ENCODE results near the gene INPP4A.

INPP4A gene

DNA sequence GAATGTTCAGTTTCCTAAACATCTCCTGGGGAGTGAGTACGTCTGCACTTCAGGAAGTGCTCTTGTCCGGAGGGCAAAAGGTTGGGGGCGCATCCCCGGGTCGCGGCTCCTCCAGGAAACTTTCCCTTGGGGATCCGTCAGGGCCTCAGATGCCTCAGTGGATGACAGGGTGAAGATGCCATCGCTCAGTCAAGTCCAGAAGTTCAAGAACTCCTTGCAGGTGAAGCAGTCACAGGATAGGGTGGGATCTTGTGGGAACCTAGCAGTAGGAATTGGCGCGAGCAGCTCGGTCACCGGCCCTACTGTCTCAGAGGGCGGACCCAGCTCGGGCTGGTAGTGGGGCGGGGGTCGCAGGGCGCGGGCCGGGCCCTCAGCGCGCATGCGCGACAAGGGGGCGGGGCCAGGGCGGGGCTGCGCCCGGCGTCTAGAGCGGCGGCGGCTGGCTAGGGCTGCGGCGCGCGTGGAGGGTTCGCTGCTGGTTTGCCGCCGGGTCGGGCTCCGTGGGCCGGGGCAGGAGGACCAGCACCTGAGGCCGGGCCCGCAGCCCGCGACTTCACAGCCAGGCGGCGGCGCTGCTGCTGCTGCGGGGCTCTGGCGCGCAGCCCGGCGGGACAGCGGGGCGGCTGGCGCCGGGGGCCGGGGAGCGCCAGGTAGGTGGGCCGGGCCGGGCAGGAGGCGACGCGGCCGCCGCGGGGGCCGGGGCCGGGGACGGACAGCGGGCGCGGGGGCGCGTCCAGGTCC, at the start of gene INPP4A:
TSS of gene INPP4A (plus strand) at position 423 of the 741 bp plus-strand sequence. CDS start 75,191 bp downstream, outside the sequence.
- peak; percentile 93 for DNase-seq (ENCODE audit: low spot score)
- TF ChIP-seq CTCF (IDR thresholded peaks at IDR 0.05; ENCODE audit: extremely low read depth, missing control alignments): peak; percentile 18

GRCh38 chr2:98395977-98396376, 48.7 kb upstream of the INPP4A start:
- no peak for TF ChIP-seq CTCF (IDR thresholded peaks at IDR 0.05; ENCODE audit: extremely low read depth, missing control alignments)
- no peak for DNase-seq (ENCODE audit: low spot score)

DNA sequence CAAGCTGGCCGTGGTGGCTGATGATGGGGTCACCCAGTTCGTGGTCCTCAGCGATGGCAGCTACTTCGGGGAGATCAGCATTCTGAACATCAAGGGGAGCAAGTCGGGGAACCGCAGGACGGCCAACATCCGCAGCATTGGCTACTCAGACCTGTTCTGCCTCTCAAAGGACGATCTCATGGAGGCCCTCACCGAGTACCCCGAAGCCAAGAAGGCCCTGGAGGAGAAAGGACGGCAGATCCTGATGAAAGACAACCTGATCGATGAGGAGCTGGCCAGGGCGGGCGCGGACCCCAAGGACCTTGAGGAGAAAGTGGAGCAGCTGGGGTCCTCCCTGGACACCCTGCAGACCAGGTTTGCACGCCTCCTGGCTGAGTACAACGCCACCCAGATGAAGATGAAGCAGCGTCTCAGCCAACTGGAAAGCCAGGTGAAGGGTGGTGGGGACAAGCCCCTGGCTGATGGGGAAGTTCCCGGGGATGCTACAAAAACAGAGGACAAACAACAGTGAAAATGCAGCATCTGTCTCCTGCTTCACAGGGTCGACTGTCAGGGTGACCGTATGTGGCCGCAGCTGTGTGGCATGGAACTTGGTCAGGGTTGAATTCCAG, 47.8 kb upstream of the INPP4A start:
- no peak for DNase-seq (ENCODE audit: low spot score)

DNA sequence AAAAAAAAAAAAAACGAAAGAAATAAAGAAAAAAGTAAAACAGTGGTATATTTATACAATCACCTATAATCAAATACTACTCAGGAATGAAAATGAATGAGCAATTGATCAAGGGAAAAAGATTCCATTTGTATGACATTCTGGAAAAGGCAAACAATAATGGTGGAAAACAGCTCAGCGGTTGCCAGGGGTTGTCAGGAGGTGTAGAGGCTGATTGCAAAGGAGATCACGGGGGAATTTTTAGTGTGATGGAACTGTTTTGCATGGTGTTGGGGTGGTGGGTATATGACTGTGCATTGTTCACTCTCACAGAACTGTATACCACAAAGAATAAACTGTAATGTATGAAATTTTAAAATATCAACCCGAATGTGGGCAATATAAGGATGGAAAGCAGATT, 45.5 kb upstream of the INPP4A start:
- no peak for TF ChIP-seq CTCF (IDR thresholded peaks at IDR 0.05; ENCODE audit: extremely low read depth, missing control alignments)
- DNase-seq (ENCODE audit: low spot score): no peak

More for the DNA sequence above, 47.8 kb upstream of the INPP4A start:
- TF ChIP-seq CTCF (IDR thresholded peaks at IDR 0.05; ENCODE audit: extremely low read depth, missing control alignments): no peak

- no peak for TF ChIP-seq CTCF (IDR thresholded peaks at IDR 0.05; ENCODE audit: extremely low read depth, missing control alignments)
- no peak for DNase-seq (ENCODE audit: low spot score)
Observed at GRCh38 chr2:98403878-98404277, 40.8 kb upstream of the INPP4A start.

- no peak for DNase-seq (ENCODE audit: low spot score)
- TF ChIP-seq CTCF (IDR thresholded peaks at IDR 0.05; ENCODE audit: extremely low read depth, missing control alignments): no peak
Observed at GRCh38 chr2:98404556-98405250, 40.0 kb upstream of the INPP4A start.

- TF ChIP-seq CTCF (IDR thresholded peaks at IDR 0.05; ENCODE audit: extremely low read depth, missing control alignments): no peak
- DNase-seq (ENCODE audit: low spot score): no peak
Observed at GRCh38 chr2:98405301-98405700, 39.4 kb upstream of the INPP4A start.
